ENCODE results near the gene VPS50.

- TF ChIP-seq EZH2 (IDR thresholded peaks at IDR 0.05; ENCODE audit: insufficient read depth, poor library complexity, severe bottlenecking) (no peak), EZH2phosphoT487 (IDR thresholded peaks at IDR 0.05; ENCODE audit: insufficient read depth, low read depth) (no peak)
These were observed 27.1 kb upstream of the VPS50 start for GRCh38 chr7:93205046-93205445.

Measured in GM23248 (cell line).